Measurements from ENCODE around the gene POMC. TPM values are rescaled to one million over a fixed set of nuclear protein-coding genes. Genes with fewer than 3 reads are reported as not detected.
"Not testable (repeated sequence)": the region's sequence is repeated elsewhere in the genome, so short reads cannot be mapped to it uniquely, and the experiment has no call there.

POMC gene
- total and polyA plus RNA-seq, 3 experiments from 2014 or later: 4.7 to 10.9 (median 6.2) TPM

DNA sequence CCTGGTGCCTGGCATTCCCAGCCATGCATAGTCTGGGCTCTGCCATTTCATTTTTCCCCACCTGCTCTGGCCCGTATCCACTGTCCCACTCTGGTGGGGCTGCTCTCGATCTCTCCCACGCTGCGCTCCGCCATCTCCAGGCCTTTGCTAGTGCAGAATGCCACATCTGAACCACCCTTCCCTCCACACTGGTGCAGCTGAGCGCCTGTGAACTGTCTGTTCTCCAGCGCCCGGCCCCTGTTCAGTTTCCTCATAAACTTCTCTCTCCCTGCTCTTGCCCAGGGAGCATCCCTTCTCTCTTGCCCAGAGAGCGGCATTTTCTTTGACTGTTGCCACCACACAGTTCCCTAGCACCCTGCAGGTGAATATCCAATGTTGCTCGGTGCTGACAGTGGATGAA is 21.5 kb downstream of the POMC start:
- POLR2A ChIA-PET: interaction anchor here (0.6 kb wide), 1 partner anchor 39 kb away, joined by 4 read pairs; no protein-coding TSS in a partner anchor
- no peaks in the 10 kb centered on the region for H3K36me3 Mint-ChIP-seq
- no peak overlapping the region for H3K4me3 Mint-ChIP-seq
- Histone ChIP-seq H3K27me3 (ENCODE audit: insufficient read depth, low read length, poor library complexity, severe bottlenecking) (no peaks in the 10 kb centered on the region), H3K27ac (ENCODE audit: low read depth, low read length) (no peak overlapping the region), H3K36me3 (ENCODE audit: insufficient read depth, low read length) (no peaks in the 10 kb centered on the region), H3K4me1 (ENCODE audit: insufficient read depth, low read length) (no peaks in the 10 kb centered on the region), H3K4me3 (ENCODE audit: low read length) (no peak overlapping the region), H3K9me3 (ENCODE audit: low read length) (no peaks in the 10 kb centered on the region)
- H3K4me1 Mint-ChIP-seq: peaks cover 0 to 5% (median 0%) of the 10 kb centered on the region in 3 donors
- peaks cover 7 to 15% of the 10 kb centered on the region in 2 donors for H3K27me3 Mint-ChIP-seq
- CTCF ChIA-PET: no interaction called here
- no peak for DNase-seq
- no peaks in the 10 kb centered on the region for H3K9me3 Mint-ChIP-seq
- no peak overlapping the region for H3K27ac Mint-ChIP-seq

DNA sequence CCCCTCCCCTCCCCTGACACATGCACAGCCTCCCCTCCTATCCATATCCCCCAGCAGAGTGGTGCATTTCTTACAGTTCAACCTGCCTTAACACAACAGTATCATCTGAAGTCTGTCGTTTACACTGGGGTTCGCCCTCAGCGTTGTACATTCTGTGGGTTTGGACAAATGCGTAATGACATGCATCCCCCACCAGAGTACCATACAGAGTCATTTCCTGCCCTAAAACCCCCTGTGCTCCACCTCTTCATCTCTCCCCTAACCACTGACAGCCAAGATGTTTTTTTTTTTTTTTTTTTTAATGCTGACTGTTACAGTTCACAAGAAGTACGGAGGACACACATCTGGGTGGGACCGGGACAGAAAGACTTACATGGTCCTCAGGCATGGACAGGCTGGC is 22.6 kb downstream of the POMC start:
- POLR2A ChIA-PET: no interaction called here
- CTCF ChIA-PET: no interaction called here
- Mint-ChIP-seq H3K9me3 (no peaks in the 10 kb centered on the region), H3K36me3 (no peaks in the 10 kb centered on the region), H3K4me1 (peaks cover 0 to 5% (median 0%) of the 10 kb centered on the region in 3 donors), H3K4me3 (no peak overlapping the region), H3K27me3 (peaks cover 7 to 15% of the 10 kb centered on the region in 2 donors), H3K27ac (peak overlapping the region in 1 of 8 donors; percentile 25)
- Histone ChIP-seq H3K9me3 (ENCODE audit: low read length) (no peaks in the 10 kb centered on the region), H3K27me3 (ENCODE audit: insufficient read depth, low read length, poor library complexity, severe bottlenecking) (no peaks in the 10 kb centered on the region), H3K36me3 (ENCODE audit: insufficient read depth, low read length) (no peaks in the 10 kb centered on the region), H3K27ac (ENCODE audit: low read depth, low read length) (no peak overlapping the region), H3K4me3 (ENCODE audit: low read length) (no peak overlapping the region), H3K4me1 (ENCODE audit: insufficient read depth, low read length) (no peaks in the 10 kb centered on the region)
- no peak for DNase-seq

DNA sequence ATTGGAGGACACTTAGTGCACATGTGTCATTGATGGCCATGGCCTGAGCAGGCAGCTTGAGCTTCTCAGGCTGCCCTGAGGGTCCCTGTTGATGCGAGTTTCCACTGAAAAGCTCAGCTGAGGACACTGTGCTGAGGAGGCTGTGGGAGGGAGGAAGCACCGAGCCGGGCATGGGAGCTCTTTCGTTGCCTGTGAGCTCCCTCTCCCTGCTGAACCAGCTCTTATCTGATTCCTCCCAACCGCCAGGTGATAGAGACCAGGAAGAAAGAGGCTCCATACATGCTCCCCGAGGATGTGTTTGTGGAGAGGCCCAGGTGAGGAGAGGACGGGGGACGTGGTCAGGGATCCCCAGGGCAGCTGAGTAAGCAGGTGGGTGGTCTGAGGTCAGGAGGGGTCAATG is 27.3 kb downstream of the POMC start:
- no peak overlapping the region for H3K27ac Mint-ChIP-seq
- peaks cover 0 to 5% (median 0%) of the 10 kb centered on the region in 3 donors for H3K4me1 Mint-ChIP-seq
- Histone ChIP-seq H3K4me3 (ENCODE audit: low read length) (no peak overlapping the region), H3K27ac (ENCODE audit: low read depth, low read length) (no peak overlapping the region), H3K9me3 (ENCODE audit: low read length) (no peaks in the 10 kb centered on the region), H3K4me1 (ENCODE audit: insufficient read depth, low read length) (no peaks in the 10 kb centered on the region), H3K27me3 (ENCODE audit: insufficient read depth, low read length, poor library complexity, severe bottlenecking) (peaks cover 6% of the 10 kb centered on the region), H3K36me3 (ENCODE audit: insufficient read depth, low read length) (no peaks in the 10 kb centered on the region)
- peaks cover 10 to 26% of the 10 kb centered on the region in 2 donors for H3K27me3 Mint-ChIP-seq
- POLR2A ChIA-PET: no interaction called here
- DNase-seq: no peak
- no peak overlapping the region for H3K4me3 Mint-ChIP-seq
- no peaks in the 10 kb centered on the region for H3K36me3 Mint-ChIP-seq
- no peaks in the 10 kb centered on the region for H3K9me3 Mint-ChIP-seq
- CTCF ChIA-PET: interaction anchor here (1.3 kb wide), 1 partner anchor 10 kb away, joined by 4 read pairs; no protein-coding TSS in a partner anchor

DNA sequence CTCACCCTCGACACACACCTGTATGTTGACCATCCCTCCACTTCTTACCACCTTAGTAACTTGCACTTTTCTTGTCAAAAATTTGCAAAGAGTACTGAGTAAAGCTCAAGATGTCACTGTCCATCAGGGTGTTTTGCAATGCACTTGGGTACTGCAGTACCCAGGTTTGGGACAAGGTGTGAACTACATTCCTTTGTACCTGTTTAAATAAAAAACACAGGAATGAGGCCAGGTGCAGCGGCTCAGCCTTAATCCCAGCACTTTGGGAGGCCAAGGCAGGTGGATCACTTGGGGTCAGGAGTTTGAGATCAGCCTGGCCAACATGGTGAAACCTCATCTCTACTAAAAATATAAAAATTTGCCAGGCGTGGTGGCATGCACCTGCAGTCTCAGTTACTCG is 27.8 kb downstream of the POMC start:
- H3K4me3 Mint-ChIP-seq; H3K27ac ChIP-seq (ENCODE audit: low read depth, low read length); H3K36me3 ChIP-seq (ENCODE audit: insufficient read depth, low read length); H3K27ac Mint-ChIP-seq; POLR2A ChIA-PET; H3K36me3 Mint-ChIP-seq; H3K9me3 ChIP-seq (ENCODE audit: low read length); H3K4me1 ChIP-seq (ENCODE audit: insufficient read depth, low read length); H3K4me3 ChIP-seq (ENCODE audit: low read length); H3K27me3 ChIP-seq (ENCODE audit: insufficient read depth, low read length, poor library complexity, severe bottlenecking); DNase-seq; H3K9me3 Mint-ChIP-seq; H3K4me1 Mint-ChIP-seq: not testable (repeated sequence)
- peaks cover 12 to 27% of the 10 kb centered on the region in 2 donors for H3K27me3 Mint-ChIP-seq
- CTCF ChIA-PET: interaction anchor here (1.3 kb wide), 1 partner anchor 10 kb away, joined by 4 read pairs; no protein-coding TSS in a partner anchor

DNA sequence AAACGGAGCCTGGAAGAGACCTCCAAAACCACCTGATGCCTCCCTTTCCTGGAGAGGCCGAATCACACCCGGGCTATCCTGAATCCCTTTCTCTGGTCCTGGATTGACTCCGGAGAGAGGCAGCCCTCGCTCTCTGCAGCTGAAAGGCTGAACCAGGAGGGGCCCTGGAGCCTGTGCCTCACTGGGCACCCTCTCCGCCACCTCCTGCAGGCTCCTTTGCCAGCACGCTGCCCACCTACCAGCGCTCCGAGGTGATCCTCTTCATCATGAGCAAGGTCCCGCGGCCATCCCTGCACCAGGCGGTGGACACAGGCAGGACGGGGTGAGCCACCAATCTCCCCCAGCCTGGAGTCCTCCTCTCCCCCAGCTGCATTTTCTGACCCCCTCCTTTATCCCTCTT is 35.7 kb downstream of the POMC start:
- Histone ChIP-seq H3K4me3 (ENCODE audit: low read length) (no peak overlapping the region), H3K36me3 (ENCODE audit: insufficient read depth, low read length) (no peaks in the 10 kb centered on the region), H3K27me3 (ENCODE audit: insufficient read depth, low read length, poor library complexity, severe bottlenecking) (peaks cover 40% of the 10 kb centered on the region), H3K27ac (ENCODE audit: low read depth, low read length) (no peak overlapping the region), H3K9me3 (ENCODE audit: low read length) (no peaks in the 10 kb centered on the region), H3K4me1 (ENCODE audit: insufficient read depth, low read length) (no peaks in the 10 kb centered on the region)
- DNase-seq: no peak
- ChIA-PET CTCF (interaction anchor here (1.5 kb wide), 1 partner anchor 157 kb away, joined by 5 read pairs; no protein-coding TSS in a partner anchor), POLR2A (no interaction called here)
- peaks cover 44 to 69% of the 10 kb centered on the region in 2 donors for H3K27me3 Mint-ChIP-seq
- H3K27ac Mint-ChIP-seq: no peak overlapping the region
- H3K36me3 Mint-ChIP-seq: no peaks in the 10 kb centered on the region
- H3K4me1 Mint-ChIP-seq: peaks cover 10 to 14% (median 11%) of the 10 kb centered on the region in 3 donors
- H3K9me3 Mint-ChIP-seq: no peaks in the 10 kb centered on the region
- H3K4me3 Mint-ChIP-seq: peak overlapping the region in 3 of 7 donors; percentile 31 to 57 (median 49)

DNA sequence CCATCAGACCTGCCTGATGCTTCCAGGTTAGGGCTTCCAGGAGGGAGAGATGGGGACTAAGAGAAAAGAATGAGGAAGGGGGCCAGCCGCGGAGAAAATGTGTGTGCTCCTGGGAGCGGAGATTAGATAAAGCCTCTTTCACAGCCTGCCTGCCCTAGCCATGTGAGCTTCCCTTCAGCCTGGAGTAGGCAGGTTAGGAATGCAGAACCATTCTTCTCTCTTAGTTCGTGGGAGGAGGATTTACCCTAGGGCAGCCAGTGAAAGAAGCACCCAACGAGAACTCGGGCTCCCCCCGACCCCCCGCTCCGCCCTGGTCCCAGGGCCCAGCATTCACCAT is 36.1 kb downstream of the POMC start:
- H3K4me1 Mint-ChIP-seq: peaks cover 10 to 14% (median 11%) of the 10 kb centered on the region in 3 donors
- no peak overlapping the region for H3K27ac Mint-ChIP-seq
- Histone ChIP-seq H3K9me3 (ENCODE audit: low read length) (no peaks in the 10 kb centered on the region), H3K36me3 (ENCODE audit: insufficient read depth, low read length) (no peaks in the 10 kb centered on the region), H3K4me3 (ENCODE audit: low read length) (no peak overlapping the region), H3K27ac (ENCODE audit: low read depth, low read length) (no peak overlapping the region), H3K4me1 (ENCODE audit: insufficient read depth, low read length) (no peaks in the 10 kb centered on the region), H3K27me3 (ENCODE audit: insufficient read depth, low read length, poor library complexity, severe bottlenecking) (peaks cover 40% of the 10 kb centered on the region)
- peaks cover 44 to 66% of the 10 kb centered on the region in 2 donors for H3K27me3 Mint-ChIP-seq
- H3K9me3 Mint-ChIP-seq: no peaks in the 10 kb centered on the region
- no peaks in the 10 kb centered on the region for H3K36me3 Mint-ChIP-seq
- DNase-seq: no peak
- CTCF ChIA-PET: no interaction called here
- POLR2A ChIA-PET: no interaction called here
- H3K4me3 Mint-ChIP-seq: peak overlapping the region in 3 of 7 donors; percentile 24 to 65 (median 28)

DNA sequence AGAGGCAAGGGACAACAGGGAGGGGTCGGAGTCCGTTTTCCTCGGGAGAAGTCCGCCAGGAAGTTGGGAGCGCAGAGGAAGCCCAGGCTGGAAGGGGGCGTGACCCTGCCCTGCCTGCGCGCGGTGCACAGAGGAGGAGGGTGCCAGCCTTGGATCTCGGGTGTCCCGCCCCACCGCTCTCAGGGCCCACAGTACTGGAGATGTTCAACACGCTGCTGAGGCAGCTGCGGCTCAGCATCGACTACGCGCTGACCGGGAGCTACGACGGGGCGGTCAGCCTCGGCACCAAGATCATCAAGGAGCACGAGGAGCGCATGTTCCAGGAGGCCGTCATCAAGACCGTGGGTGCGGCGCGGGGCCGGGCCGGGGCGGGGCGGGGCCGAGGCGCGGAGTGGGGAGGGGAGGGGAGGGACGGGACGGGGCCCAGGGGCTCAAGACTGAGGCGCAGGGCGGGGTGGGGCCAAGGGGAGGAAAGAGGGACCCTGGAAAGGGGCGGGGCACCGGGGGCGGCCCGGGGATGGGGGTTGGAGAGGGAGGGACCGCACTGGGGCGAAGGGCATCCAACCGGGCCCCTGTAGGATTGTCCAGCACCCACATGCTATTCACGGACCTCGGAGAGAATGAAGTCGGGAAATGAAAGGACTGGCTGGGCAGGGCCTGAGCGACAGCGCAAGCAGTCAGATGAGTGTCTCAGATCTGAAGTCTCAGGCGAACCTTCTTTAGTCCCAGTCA is 36.6 kb downstream of the POMC start:
- Histone ChIP-seq H3K27me3 (ENCODE audit: insufficient read depth, low read length, poor library complexity, severe bottlenecking) (peaks cover 40% of the 10 kb centered on the region), H3K4me3 (ENCODE audit: low read length) (no peak overlapping the region), H3K36me3 (ENCODE audit: insufficient read depth, low read length) (no peaks in the 10 kb centered on the region), H3K27ac (ENCODE audit: low read depth, low read length) (no peak overlapping the region), H3K9me3 (ENCODE audit: low read length) (no peaks in the 10 kb centered on the region), H3K4me1 (ENCODE audit: insufficient read depth, low read length) (no peaks in the 10 kb centered on the region)
- Mint-ChIP-seq H3K27ac (peak overlapping the region in 2 of 8 donors; percentile 27 to 63), H3K4me3 (peak overlapping the region in 6 of 7 donors; percentile 24 to 76 (median 56)), H3K9me3 (no peaks in the 10 kb centered on the region), H3K4me1 (peaks cover 10 to 14% (median 11%) of the 10 kb centered on the region in 3 donors), H3K36me3 (no peaks in the 10 kb centered on the region), H3K27me3 (peaks cover 42 to 61% of the 10 kb centered on the region in 2 donors)
- ChIA-PET POLR2A (no interaction called here), CTCF (interaction anchor here (1.1 to 6.6 kb wide), 3 partner anchors 9 to 157 kb away, joined by 4 to 59 read pairs (median 4); no protein-coding TSS in a partner anchor)
- peak in 1 of 5 donors; percentile 10 for DNase-seq

DNA sequence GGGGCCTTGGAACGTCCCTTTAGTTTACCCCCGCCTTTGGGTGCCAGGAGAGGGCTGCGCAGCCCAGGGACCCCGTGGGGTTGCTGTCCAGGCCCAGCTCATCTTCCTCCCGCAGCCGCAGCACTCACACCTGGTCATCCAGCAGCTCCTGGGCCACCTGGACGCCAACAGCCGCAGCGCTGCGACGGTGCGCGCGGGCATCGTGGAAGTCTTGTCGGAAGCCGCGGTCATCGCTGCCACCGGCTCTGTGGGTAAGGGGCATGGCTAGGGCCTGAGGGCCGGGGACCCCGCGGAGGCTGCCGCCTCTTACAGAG is 37.2 kb downstream of the POMC start:
- Histone ChIP-seq H3K27me3 (ENCODE audit: insufficient read depth, low read length, poor library complexity, severe bottlenecking) (peaks cover 35% of the 10 kb centered on the region), H3K4me3 (ENCODE audit: low read length) (no peak overlapping the region), H3K36me3 (ENCODE audit: insufficient read depth, low read length) (no peaks in the 10 kb centered on the region), H3K4me1 (ENCODE audit: insufficient read depth, low read length) (no peaks in the 10 kb centered on the region), H3K9me3 (ENCODE audit: low read length) (no peaks in the 10 kb centered on the region), H3K27ac (ENCODE audit: low read depth, low read length) (no peak overlapping the region)
- H3K36me3 Mint-ChIP-seq: no peaks in the 10 kb centered on the region
- no peak for DNase-seq
- peak overlapping the region in 1 of 8 donors; percentile 63 for H3K27ac Mint-ChIP-seq
- ChIA-PET POLR2A (no interaction called here), CTCF (interaction anchor here (1.1 to 6.6 kb wide), 4 partner anchors 10 to 304 kb away, joined by 3 to 59 read pairs (median 4); no protein-coding TSS in a partner anchor)
- peaks cover 10 to 14% (median 11%) of the 10 kb centered on the region in 3 donors for H3K4me1 Mint-ChIP-seq
- H3K9me3 Mint-ChIP-seq: no peaks in the 10 kb centered on the region
- H3K27me3 Mint-ChIP-seq: peaks cover 38 to 56% of the 10 kb centered on the region in 2 donors
- H3K4me3 Mint-ChIP-seq: peak overlapping the region in 4 of 7 donors; percentile 50 to 76 (median 60)
